ENCODE measurements around the gene CEP128. TPM values are rescaled to one million over a fixed set of nuclear protein-coding genes. Genes with fewer than 3 reads are reported as not detected.
"Not testable (repeated sequence)": the region's sequence is repeated elsewhere in the genome, so short reads cannot be mapped to it uniquely, and the experiment has no call there.

Gene CEP128
- total RNA-seq, 5 donors from 2014 or later (not counting 1 experiment from before 2014, with no cell fraction given): 12.6 to 24.8 (median 15.2) TPM

DNA sequence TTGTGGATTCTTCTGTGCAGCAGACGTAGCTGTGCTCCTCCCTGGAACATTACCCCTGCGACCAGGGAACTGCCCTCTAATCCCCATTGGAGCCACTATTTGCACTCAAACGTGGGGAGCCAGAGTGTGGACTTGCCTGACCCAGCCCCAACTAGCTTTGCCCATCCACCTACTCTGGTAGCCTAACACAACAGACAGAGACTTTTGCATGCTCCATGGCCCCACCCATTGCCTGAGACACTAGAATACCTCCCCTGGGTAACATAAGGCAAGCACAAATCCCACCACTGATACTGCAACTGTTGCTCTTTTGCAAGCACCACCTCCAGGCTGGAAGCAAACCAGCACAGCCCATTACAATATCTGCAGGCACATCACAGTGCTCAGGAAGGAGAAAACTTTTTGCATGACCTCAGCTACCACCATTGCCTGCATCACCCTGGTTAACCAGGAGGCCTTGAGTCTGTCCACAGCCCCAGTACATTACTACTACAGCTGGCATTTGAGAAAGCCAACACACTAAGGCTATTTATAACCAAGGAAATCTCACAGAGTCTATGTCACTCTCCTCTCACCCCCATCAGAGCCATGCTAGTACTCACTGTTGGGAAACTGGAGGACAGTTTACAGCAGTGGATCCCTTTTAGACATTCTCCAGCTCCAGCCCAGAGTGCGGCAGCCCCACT lies 15.0 kb downstream of the CEP128 start:
- H3K9me3 Mint-ChIP-seq: peaks cover 0 to 5% (median 0%) of the 10 kb centered on the region in 3 donors
- no peak overlapping the region for H3K27ac Mint-ChIP-seq
- peaks cover 7 to 18% of the 10 kb centered on the region in 2 experiments for H3K4me1 ChIP-seq (ENCODE audit: control insufficient read depth in 1 of 2, extremely low read depth in 1 of 2, insufficient read depth in 2 of 2, low read length in 2 of 2)
- H3K9me3 ChIP-seq: no peaks in the 10 kb centered on the region
- DNase-seq: no peak
- no peaks in the 10 kb centered on the region for H3K27me3 ChIP-seq (replicated peaks in 1 of 2; ENCODE audit: control insufficient read depth in 2 of 2, extremely low read depth in 1 of 2, insufficient read depth in 2 of 2, low read length in 1 of 2)
- H3K4me3 ChIP-seq (ENCODE audit: control insufficient read depth in 1 of 2, extremely low read depth in 1 of 2, low read length in 1 of 2): no peak overlapping the region
- no peak for ATAC-seq (replicated peaks in 1 of 4)
- peaks cover 38% of the 10 kb centered on the region for H3K36me3 Mint-ChIP-seq
- 91% methylated on average over 4 of the region's 4 CpGs for WGBS (ENCODE audit: insufficient coverage)
- no peaks in the 10 kb centered on the region for H3K36me3 ChIP-seq (ENCODE audit: control insufficient read depth in 2 of 2, extremely low read depth in 1 of 2, insufficient read depth in 1 of 2, low read length in 1 of 2)
- no peak overlapping the region for H3K27ac ChIP-seq (ENCODE audit: low read length)
- no peaks in the 10 kb centered on the region for H3K27me3 Mint-ChIP-seq
- ChIA-PET CTCF (interaction anchor here in 1 of 2 donors (0.5 kb wide), 1 partner anchor 232 kb away, joined by 4 read pairs; no protein-coding TSS in a partner anchor), POLR2A (no interaction called here)
- no peak overlapping the region for H3K4me3 Mint-ChIP-seq
- H3K4me1 Mint-ChIP-seq: peaks cover 16 to 33% (median 28%) of the 10 kb centered on the region in 3 donors

- CTCF ChIA-PET: no interaction called here
- ATAC-seq (replicated peaks in 1 of 4): no peak
- H3K27me3 ChIP-seq (replicated peaks in 1 of 2; ENCODE audit: control insufficient read depth in 2 of 2, extremely low read depth in 1 of 2, insufficient read depth in 2 of 2, low read length in 1 of 2): no peaks in the 10 kb centered on the region
- Mint-ChIP-seq H3K36me3 (peaks cover 43% of the 10 kb centered on the region), H3K9me3 (peaks cover 0 to 5% (median 0%) of the 10 kb centered on the region in 3 donors), H3K4me3 (no peak overlapping the region), H3K4me1 (peaks cover 0 to 13% (median 8%) of the 10 kb centered on the region in 3 donors), H3K27me3 (no peaks in the 10 kb centered on the region), H3K27ac (no peak overlapping the region)
- no peak overlapping the region for H3K4me3 ChIP-seq (ENCODE audit: control insufficient read depth in 1 of 2, extremely low read depth in 1 of 2, low read length in 1 of 2)
- H3K4me1 ChIP-seq (ENCODE audit: control insufficient read depth in 1 of 2, extremely low read depth in 1 of 2, insufficient read depth in 2 of 2, low read length in 2 of 2): peaks cover 0 to 1% of the 10 kb centered on the region in 2 experiments
- 100% methylated on average over 1 of the region's 2 CpGs for WGBS (ENCODE audit: insufficient coverage)
- POLR2A ChIA-PET: interaction anchor here in 1 of 2 donors (0.7 kb wide), 1 partner anchor 57 kb away, joined by 4 read pairs; no protein-coding TSS in a partner anchor
- H3K36me3 ChIP-seq (ENCODE audit: control insufficient read depth in 2 of 2, extremely low read depth in 1 of 2, insufficient read depth in 1 of 2, low read length in 1 of 2): no peaks in the 10 kb centered on the region
- no peaks in the 10 kb centered on the region for H3K9me3 ChIP-seq
- no peak overlapping the region for H3K27ac ChIP-seq (ENCODE audit: low read length)
- DNase-seq: no peak
Measured at GRCh38 chr14:80924365-80925103, 17.0 kb downstream of the CEP128 start.

GRCh38 chr14:80923368-80923767 lies 18.2 kb downstream of the CEP128 start:
- no peak overlapping the region for H3K4me3 ChIP-seq (ENCODE audit: control insufficient read depth in 1 of 2, extremely low read depth in 1 of 2, low read length in 1 of 2)
- Mint-ChIP-seq H3K9me3 (peaks cover 0 to 5% (median 0%) of the 10 kb centered on the region in 3 donors), H3K4me1 (peaks cover 0 to 6% (median 3%) of the 10 kb centered on the region in 3 donors), H3K4me3 (no peak overlapping the region), H3K27me3 (no peaks in the 10 kb centered on the region), H3K27ac (no peak overlapping the region), H3K36me3 (peaks cover 43% of the 10 kb centered on the region)
- ATAC-seq (replicated peaks in 1 of 4): no peak
- H3K27ac ChIP-seq (ENCODE audit: low read length): no peak overlapping the region
- H3K27me3 ChIP-seq (replicated peaks in 1 of 2; ENCODE audit: control insufficient read depth in 2 of 2, extremely low read depth in 1 of 2, insufficient read depth in 2 of 2, low read length in 1 of 2): no peaks in the 10 kb centered on the region
- ChIA-PET POLR2A (interaction anchor here in 1 of 2 donors (0.5 kb wide), 1 partner anchor 12 kb away, joined by 3 read pairs; no protein-coding TSS in a partner anchor), CTCF (no interaction called here)
- no peak for DNase-seq
- H3K9me3 ChIP-seq: no peaks in the 10 kb centered on the region
- no peaks in the 10 kb centered on the region for H3K36me3 ChIP-seq (ENCODE audit: control insufficient read depth in 2 of 2, extremely low read depth in 1 of 2, insufficient read depth in 1 of 2, low read length in 1 of 2)
- no peaks in the 10 kb centered on the region for H3K4me1 ChIP-seq (ENCODE audit: control insufficient read depth in 1 of 2, extremely low read depth in 1 of 2, insufficient read depth in 2 of 2, low read length in 2 of 2)

DNA sequence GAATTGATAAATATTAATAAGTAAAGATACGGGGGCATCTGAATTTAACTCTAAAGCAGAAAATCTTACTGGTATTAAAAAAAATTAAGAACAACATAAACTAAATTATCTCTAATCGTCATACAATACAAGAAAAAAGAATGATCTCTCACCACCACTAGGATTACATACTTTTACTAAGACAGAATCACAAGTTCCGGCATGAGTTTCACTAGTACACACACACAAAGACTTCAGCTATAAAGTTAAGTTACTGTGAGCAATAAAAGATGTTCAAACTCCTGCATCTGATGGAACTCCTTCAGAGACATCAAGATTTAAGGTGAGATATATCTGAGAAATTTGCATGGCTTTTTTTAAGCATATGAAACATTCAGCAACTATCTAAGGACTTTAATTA lies 21.9 kb downstream of the CEP128 start:
- peaks cover 0 to 8% of the 10 kb centered on the region in 2 donors for H3K36me3 ChIP-seq (ENCODE audit: control insufficient read depth in 2 of 2, extremely low read depth in 1 of 2, insufficient read depth in 1 of 2, low read length in 1 of 2)
- peaks cover 49% of the 10 kb centered on the region for H3K36me3 Mint-ChIP-seq
- no peak overlapping the region for H3K4me3 ChIP-seq (ENCODE audit: control insufficient read depth in 1 of 2, extremely low read depth in 1 of 2, low read length in 1 of 2)
- H3K4me1 ChIP-seq (ENCODE audit: control insufficient read depth in 1 of 2, extremely low read depth in 1 of 2, insufficient read depth in 2 of 2, low read length in 2 of 2): no peaks in the 10 kb centered on the region
- H3K27ac ChIP-seq (ENCODE audit: low read length): no peak overlapping the region
- peaks cover 0 to under 1% (median 0%) of the 10 kb centered on the region in 3 donors for H3K9me3 Mint-ChIP-seq
- no CpG with 5 or more reads among the region's 3 CpGs for WGBS (ENCODE audit: insufficient coverage)
- H3K4me1 Mint-ChIP-seq: peaks cover 2 to 5% (median 3%) of the 10 kb centered on the region in 3 donors
- ChIA-PET POLR2A (no interaction called here), CTCF (no interaction called here)
- H3K27me3 ChIP-seq (replicated peaks in 1 of 2; ENCODE audit: control insufficient read depth in 2 of 2, extremely low read depth in 1 of 2, insufficient read depth in 2 of 2, low read length in 1 of 2): no peaks in the 10 kb centered on the region
- H3K9me3 ChIP-seq: no peaks in the 10 kb centered on the region
- H3K27me3 Mint-ChIP-seq: no peaks in the 10 kb centered on the region
- DNase-seq (no peak), ATAC-seq (replicated peaks in 1 of 4) (no peak)
- no peak overlapping the region for H3K4me3 Mint-ChIP-seq
- H3K27ac Mint-ChIP-seq: no peak overlapping the region

DNA sequence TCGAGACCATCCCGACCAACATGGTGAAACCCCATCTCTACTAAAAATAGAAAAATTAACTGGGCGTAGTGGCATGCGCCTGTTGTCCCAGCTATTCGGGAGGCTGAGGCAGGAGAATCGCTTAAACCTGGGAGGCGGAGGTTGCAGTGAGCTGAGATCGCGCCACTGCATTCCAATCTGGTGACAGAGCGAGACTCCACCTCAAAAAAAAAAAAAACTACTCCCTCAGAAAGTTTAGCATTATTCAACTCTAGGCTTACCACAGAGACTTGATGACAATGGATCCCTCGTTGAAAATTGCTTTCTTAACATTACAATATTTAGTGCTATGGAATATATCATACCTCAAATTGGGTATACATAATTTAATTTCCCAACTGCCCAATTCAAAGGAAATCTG lies 29.5 kb downstream of the CEP128 start:
- H3K9me3 Mint-ChIP-seq; H3K4me1 ChIP-seq (ENCODE audit: control insufficient read depth in 1 of 2, extremely low read depth in 1 of 2, insufficient read depth in 2 of 2, low read length in 2 of 2); H3K9me3 ChIP-seq; ATAC-seq (replicated peaks in 1 of 4); H3K27me3 Mint-ChIP-seq; H3K4me3 ChIP-seq (ENCODE audit: control insufficient read depth in 1 of 2, extremely low read depth in 1 of 2, low read length in 1 of 2); POLR2A ChIA-PET; H3K4me1 Mint-ChIP-seq; H3K36me3 ChIP-seq (ENCODE audit: control insufficient read depth in 2 of 2, extremely low read depth in 1 of 2, insufficient read depth in 1 of 2, low read length in 1 of 2); H3K4me3 Mint-ChIP-seq; H3K27ac ChIP-seq (ENCODE audit: low read length); H3K27me3 ChIP-seq (replicated peaks in 1 of 2; ENCODE audit: control insufficient read depth in 2 of 2, extremely low read depth in 1 of 2, insufficient read depth in 2 of 2, low read length in 1 of 2); DNase-seq; H3K27ac Mint-ChIP-seq: not testable (repeated sequence)
- CTCF ChIA-PET: interaction anchor here in 1 of 2 donors (0.6 kb wide), 1 partner anchor 577 kb away, joined by 6 read pairs; no protein-coding TSS in a partner anchor
- peaks cover 45% of the 10 kb centered on the region for H3K36me3 Mint-ChIP-seq
- WGBS (ENCODE audit: insufficient coverage): 100% methylated on average over 8 of the region's 11 CpGs

DNA sequence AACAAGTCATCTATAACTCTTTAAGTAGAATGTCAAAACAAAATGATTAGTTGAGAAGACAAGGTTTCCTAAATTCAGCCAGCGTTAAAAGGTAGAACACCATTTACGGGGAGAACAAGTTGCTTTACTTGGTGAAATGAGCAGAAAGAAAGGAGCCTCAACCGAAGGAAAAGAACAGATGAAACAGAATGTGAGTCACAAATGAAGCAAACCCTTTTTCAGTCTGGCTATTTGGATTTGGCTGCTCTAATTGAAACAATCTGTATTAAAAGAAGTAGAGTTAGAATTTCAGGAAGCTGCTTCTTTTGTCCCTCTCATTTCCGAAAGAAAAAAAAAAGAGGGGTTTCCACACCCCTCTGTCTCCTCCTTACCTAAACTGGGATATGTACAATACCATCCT lies 34.6 kb downstream of the CEP128 start:
- no peak for ATAC-seq (replicated peaks in 1 of 4)
- Histone ChIP-seq H3K36me3 (ENCODE audit: control insufficient read depth in 2 of 2, extremely low read depth in 1 of 2, insufficient read depth in 1 of 2, low read length in 1 of 2) (peaks cover 0 to 2% of the 10 kb centered on the region in 2 donors), H3K27me3 (replicated peaks in 1 of 2; ENCODE audit: control insufficient read depth in 2 of 2, extremely low read depth in 1 of 2, insufficient read depth in 2 of 2, low read length in 1 of 2) (no peaks in the 10 kb centered on the region), H3K9me3 (no peaks in the 10 kb centered on the region), H3K27ac (ENCODE audit: low read length) (no peak overlapping the region), H3K4me3 (ENCODE audit: control insufficient read depth in 1 of 2, extremely low read depth in 1 of 2, low read length in 1 of 2) (no peak overlapping the region), H3K4me1 (ENCODE audit: control insufficient read depth in 1 of 2, extremely low read depth in 1 of 2, insufficient read depth in 2 of 2, low read length in 2 of 2) (no peaks in the 10 kb centered on the region)
- Mint-ChIP-seq H3K27ac (no peak overlapping the region), H3K36me3 (peaks cover 39% of the 10 kb centered on the region), H3K9me3 (no peaks in the 10 kb centered on the region), H3K27me3 (no peaks in the 10 kb centered on the region), H3K4me1 (no peaks in the 10 kb centered on the region), H3K4me3 (no peak overlapping the region)
- ChIA-PET CTCF (interaction anchor here in 1 of 2 donors (0.6 kb wide), 1 partner anchor 808 kb away, joined by 3 read pairs; no protein-coding TSS in a partner anchor), POLR2A (no interaction called here)
- DNase-seq: no peak
- WGBS (ENCODE audit: insufficient coverage): 100% methylated on average over 1 of the region's 4 CpGs
